D721Med (cell line): ENCODE measurements around the gene AP2A2.

Source experiments
- DNase-seq: peaks from one replicate; pipeline ENCODE4 v3.0.0; 2011; ENCODE audit warnings: low spot score; ENCODE audit not compliant: insufficient read length
- FAIRE-seq: peaks from 2 replicates; lab custom pipeline; 2011; peaks lifted over from hg19 to GRCh38; lab: Jason Lieb, UNC
- TF ChIP-seq, protein P1 (sequence below): IDR thresholded peaks from 2 replicates; pipeline ENCODE4 v1.5.1; 2012; ENCODE audit warnings: mild to moderate bottlenecking, control low read depth; ENCODE audit not compliant: insufficient read depth; ENCODE audit errors: missing control alignments

Gene AP2A2

GRCh38 chr11:1026641-1027482 is 101.2 kb downstream of the AP2A2 start:
- TF ChIP-seq, protein P1, sequence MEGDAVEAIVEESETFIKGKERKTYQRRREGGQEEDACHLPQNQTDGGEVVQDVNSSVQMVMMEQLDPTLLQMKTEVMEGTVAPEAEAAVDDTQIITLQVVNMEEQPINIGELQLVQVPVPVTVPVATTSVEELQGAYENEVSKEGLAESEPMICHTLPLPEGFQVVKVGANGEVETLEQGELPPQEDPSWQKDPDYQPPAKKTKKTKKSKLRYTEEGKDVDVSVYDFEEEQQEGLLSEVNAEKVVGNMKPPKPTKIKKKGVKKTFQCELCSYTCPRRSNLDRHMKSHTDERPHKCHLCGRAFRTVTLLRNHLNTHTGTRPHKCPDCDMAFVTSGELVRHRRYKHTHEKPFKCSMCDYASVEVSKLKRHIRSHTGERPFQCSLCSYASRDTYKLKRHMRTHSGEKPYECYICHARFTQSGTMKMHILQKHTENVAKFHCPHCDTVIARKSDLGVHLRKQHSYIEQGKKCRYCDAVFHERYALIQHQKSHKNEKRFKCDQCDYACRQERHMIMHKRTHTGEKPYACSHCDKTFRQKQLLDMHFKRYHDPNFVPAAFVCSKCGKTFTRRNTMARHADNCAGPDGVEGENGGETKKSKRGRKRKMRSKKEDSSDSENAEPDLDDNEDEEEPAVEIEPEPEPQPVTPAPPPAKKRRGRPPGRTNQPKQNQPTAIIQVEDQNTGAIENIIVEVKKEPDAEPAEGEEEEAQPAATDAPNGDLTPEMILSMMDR, result no peak
- FAIRE-seq, result no peak
- DNase-seq, result no peak

DNA sequence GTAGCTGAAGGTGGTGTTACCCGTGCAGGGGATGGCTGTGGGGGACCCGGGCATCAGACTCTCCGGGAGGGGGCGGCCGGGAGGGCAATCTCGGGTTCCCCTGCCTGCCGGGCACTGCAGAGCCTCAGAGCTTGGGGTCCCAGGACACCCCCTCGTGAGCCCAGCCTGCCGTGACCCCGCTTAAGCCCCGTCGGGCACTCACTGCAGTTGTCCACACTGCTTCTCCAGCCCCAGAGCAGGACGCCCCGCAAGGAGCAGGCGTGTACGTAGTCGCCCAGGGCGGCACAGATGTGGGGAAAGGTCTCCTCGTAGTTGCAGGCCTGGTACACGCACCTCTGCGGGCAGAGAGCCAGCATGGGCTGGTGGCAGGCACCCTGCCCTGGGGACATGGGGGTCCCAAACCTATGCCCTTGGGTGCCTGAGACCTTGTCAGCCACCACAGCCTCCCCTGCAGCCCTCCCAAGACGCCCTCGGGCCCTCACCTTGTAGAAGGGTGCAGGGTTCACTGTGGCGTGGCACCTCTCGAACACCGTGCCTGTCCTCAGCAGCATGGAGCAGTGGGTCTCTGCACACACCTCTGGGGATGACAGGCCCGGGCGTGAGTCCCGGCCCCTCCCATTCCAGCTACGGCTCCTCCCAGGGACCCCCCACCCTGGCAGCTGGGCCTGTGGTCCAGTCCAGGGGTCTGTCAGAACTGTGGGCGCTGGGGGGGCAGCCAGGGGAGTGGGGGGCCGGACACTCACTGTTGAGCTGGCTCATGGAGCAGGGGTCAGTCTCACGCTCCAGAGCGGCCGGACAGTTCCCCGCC is 102.0 kb downstream of the AP2A2 start:
- FAIRE-seq (no peak), DNase-seq (no peak)
- TF ChIP-seq, protein P1, result no peak

- DNase-seq (no peak), FAIRE-seq (no peak)
- TF ChIP-seq, protein P1, result no peak
Measured at GRCh38 chr11:1028291-1028540, 102.5 kb downstream of the AP2A2 start.

- DNase-seq (no peak), FAIRE-seq (no peak)
- TF ChIP-seq, protein P1, result no peak
Measured at GRCh38 chr11:1028616-1029015, 102.9 kb downstream of the AP2A2 start.

DNA sequence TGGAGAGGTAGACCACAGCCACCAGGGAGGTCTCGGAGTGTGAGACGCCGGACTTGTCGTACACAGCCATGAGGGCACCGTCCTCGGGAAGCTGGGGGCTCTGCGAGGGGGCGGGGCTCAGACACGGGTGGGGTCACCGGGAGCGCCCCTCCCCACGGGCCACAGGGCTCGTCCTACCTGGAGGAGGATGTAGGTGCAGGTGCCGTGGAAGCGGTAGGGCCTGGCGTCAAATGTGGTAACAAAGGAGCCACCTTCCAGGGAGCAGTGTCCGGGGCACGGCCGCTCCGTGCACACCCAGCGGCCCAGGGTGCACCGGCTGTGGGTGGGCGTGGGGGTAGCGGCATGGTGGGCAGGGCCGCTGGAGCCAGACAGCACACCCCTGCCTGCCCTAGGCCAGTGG is 103.4 kb downstream of the AP2A2 start:
- DNase-seq (no peak), FAIRE-seq (no peak)
- TF ChIP-seq, protein P1, result no peak

DNA sequence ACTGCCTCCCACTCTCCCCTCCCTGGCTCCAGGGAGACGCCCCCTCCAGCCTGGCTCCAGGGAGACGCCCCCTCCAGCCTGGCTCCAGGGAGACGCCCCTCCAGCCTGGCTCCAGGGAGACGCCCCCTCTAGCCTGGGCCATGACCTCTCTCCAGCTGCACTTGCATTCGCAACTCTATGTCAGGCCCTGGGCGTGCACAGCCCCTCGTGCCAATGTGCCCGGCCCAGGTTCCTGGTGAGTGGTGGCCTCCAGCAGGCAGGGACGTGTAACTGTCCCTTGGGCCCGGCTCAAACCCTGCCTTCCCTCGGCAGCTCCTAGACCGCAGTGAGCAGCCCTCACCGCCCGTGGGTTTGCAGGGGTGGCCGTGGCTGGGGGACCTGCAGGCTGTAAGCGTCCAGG is 104.0 kb downstream of the AP2A2 start:
- DNase-seq (no peak), FAIRE-seq (no peak)
- TF ChIP-seq, protein P1, result no peak

- FAIRE-seq (no peak), DNase-seq (no peak)
- TF ChIP-seq, protein P1, result no peak
Measured at GRCh38 chr11:1030086-1030485, 104.4 kb downstream of the AP2A2 start.
